Fibroblast of the conjunctiva (primary cell): Measurements from ENCODE around the gene CHGA.

Source experiments
- DNase-seq: peaks from one replicate; pipeline ENCODE4 v3.0.0-alpha.2; 2010; ENCODE audit warnings: low read depth

The CHGA gene

GRCh38 chr14:92982956-92983355 lies 60.0 kb downstream of the CHGA start:
- no peak for DNase-seq

GRCh38 chr14:92984082-92984788 lies 61.3 kb downstream of the CHGA start:
- no peak for DNase-seq
